NAMALWA (cell line): ENCODE measurements around the gene TSC22D1.
"Not testable (repeated sequence)": the region's sequence is repeated elsewhere in the genome, so short reads cannot be mapped to it uniquely, and the experiment has no call there.

Source experiments
- DNase-seq: peaks from one replicate; pipeline ENCODE4 v3.0.0-alpha.2; 2015; ENCODE audit warnings: low spot score

Gene TSC22D1

DNA sequence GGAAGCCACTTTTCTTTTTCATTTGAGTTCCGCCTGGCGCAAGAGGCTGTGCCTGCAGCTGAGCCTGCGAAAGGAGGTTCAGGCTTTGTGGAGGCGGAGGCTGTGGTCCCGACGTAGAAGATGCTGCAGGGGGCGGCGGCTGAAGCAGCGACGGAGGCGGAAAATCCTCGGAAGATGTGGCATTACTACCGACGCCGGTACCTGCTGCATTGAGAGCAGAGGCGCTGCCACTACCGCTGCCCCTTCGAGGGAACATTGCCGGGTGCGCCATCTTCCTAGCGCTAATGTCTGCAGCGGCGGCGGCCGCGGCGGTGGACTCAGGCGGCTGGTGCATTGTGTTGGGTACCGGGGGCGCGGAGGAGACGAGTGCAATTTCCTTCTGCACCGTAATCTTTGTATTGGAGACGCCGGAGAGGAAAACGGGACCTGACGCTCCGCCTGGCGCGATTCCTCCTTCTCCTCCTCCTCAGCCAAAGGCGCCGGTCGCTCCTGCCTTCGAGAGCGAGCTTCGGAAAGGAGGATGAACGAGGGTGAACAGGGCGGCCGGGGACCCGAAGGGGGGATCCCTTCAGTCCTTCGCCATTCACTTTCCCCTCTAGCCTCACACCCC, at the start of gene TSC22D1:
TSC22D1 (minus strand) TSS at position 590 of the 610 bp plus-strand sequence; CDS start at position 334, 256 bp downstream.
- peak; percentile 59 for DNase-seq

DNA sequence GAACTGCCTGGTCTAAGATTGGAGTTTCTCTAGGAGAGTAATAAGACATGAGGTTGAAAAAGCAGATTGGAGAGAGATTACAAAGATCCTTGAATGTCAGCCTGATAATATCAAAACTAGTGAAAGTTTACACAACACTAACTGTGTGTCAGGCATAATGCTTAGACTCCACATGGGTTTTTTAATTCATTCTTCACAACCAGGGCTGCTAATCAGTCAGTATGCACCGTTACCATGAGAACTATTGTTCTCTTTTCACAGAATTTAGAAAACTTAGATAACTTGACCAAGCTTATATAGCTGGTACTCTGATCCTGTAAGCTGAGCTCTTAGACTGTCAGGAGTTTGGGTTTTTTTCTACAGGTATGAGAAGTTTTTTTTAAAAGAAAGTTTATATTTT, 46.6 kb upstream of the TSC22D1 start:
- DNase-seq: no peak

DNA sequence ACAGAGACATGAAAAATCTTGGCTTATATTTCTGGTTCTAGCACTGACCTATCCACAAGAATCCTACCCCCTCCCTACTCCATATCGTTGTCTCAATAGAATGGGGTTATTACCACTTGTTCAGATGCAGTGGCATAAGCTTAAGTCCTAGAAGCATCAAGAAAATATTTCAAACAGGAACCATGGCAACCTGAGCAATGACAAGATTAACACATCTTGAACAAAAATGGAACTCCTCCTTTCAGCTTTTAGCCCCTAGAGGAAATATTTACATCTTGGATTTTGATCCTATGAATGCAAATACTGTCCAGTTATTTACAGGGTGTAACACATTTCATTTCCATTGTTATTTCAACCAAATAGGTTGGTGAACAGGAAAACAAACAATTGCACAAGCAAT, 46.1 kb upstream of the TSC22D1 start:
- DNase-seq: peak; percentile 4

DNA sequence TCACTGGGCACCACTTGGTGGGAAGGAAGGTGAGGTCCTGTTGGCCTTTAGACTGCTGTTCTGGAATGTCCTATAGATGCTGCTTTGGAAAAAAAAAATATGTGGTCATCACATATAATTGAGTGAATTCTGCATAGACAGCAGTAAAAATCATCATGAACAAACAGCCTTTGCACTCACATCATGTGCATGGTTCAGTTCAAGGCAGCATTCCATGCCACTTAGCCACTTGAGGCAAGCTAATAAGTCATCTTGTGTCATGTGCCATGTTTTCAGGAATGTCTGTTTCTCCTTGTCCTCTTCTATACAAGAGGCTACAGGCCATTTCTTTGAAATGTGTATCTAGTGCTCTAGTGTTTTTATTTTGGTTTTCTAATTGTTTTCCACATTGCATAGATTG, 43.9 kb upstream of the TSC22D1 start:
- DNase-seq: no peak

DNA sequence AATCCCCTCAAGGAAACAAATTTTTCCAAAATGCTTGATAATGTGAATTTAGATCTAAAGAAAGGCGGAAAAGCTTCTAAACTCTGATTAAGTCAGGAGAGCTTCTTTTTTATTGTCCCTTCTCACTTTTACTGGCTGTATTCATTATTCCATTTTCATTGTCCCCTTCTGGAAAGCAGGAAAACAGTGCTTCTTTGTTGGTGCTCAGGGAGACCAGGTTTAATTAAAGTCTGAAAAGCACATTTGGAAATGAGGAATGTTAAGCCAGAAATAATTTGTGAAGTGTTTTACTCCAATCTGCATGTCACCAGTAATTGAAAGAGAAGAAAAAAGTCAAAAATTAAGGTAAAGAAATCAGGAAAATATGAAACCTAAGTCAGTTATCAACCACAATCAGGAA, 43.5 kb upstream of the TSC22D1 start:
- no peak for DNase-seq

DNA sequence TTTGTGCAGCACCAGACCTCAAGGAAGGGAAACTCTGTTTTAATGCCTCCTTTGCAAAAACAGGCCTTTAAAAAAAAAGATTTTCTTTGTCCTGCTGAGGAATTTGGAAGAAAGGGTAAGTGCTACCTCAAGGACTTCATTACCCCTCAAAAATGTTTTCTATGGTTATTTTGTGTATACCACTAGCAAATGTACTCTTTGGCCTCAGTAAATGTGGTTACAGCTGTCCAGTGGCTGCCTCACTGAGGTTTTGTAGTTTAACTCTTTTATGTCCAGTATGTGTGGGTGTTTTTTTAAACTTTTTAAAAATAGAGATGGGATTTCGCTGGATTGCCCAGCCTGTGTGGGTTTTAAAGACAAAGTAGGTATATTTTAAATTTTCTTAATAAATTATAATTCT, 42.2 kb upstream of the TSC22D1 start:
- DNase-seq: no peak

DNA sequence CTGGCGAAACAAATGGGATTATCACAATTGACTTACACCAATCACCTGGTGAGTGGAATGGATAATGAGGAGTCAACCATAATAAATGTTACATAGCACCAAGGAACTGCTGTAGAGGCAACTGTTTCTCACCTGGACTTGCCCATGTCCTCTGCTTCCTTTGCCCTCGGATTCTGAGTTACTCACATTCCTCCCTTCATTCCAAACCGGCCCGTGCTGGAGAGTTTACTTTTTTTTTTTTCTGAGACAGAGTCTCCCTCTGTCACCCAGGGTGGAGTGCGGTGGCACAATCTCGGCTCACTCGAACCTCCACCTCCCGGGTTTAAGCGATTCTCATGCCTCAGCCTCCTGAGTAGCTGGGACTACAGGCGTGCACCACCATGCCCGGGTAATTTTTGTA, 41.5 kb upstream of the TSC22D1 start:
- no peak for DNase-seq

DNA sequence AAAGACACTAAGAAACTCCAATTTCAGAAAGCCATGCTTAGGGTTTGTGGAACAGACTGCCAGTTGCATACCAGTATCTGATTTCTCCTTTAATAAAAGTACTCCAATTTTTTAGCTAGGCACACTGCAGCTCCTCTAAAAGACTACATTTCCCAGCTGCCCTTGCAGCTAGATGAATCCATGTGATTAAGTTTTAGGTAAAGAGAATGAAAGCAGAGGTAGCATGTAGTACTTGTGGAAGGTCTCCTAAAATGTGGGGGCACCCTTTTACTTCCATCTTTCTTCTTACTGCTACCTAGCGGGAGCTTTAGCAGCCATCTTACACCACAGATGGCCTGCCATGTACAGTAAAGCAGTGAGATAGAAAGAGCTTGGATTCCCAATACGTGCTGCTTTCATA, 33.0 kb upstream of the TSC22D1 start:
- DNase-seq: peak; percentile 30

DNA sequence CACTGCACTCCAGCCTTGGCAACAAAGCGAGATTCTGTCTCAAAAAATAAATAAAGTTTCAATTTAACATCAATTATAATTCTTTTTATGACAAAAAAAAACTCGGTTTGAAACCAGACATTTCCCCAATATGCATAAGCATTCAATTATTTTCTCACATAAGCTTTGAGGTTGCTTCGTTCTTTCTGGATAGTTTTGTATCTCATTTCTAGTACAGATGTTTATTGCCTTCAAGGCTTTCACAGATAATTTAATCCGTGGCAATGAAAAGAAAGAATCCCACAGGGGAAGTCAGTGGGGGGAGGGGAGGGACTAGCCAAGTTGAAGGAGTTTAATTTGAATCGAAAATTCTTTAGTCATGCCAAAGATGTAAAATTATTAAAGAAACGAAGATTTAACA, 29.6 kb upstream of the TSC22D1 start:
- no peak for DNase-seq

DNA sequence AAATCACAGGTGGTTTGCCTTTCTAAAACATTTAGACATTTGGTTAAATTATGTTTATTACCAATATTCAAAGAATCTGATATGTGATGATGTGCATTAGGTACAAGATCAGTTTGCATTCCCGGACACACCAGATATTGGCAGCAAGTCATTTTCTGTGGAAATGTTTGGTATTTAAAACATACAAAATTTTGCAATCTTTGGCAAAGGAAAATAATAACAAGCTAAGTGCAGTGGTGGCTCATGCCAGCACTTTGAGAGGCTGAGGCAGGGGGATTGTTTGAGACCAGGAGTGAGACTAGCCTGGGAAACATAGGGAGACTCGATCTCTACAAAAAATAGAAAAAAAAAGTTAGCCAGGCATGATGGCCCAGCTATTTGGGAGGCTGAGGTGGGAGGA, 29.1 kb upstream of the TSC22D1 start:
- DNase-seq: no peak

DNA sequence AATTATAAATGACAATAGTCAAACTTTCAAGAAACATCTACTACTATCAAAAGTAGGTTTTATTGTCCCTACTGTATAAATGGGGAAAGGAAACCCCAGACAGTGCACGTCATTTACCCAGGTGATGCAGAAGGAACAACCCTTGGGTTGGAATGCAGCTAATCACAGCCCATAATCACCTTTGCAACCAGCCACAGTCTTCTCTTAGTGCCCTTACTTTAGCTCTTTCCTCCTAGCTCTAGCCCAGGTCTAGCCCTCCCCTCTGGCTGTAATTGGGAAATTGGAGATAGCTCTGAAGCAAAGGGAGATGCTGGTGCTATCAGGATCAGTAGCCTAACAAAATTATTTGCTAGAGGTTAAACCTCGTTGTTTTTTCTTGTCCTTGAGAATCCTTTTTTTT, 25.5 kb upstream of the TSC22D1 start:
- DNase-seq: no peak

DNA sequence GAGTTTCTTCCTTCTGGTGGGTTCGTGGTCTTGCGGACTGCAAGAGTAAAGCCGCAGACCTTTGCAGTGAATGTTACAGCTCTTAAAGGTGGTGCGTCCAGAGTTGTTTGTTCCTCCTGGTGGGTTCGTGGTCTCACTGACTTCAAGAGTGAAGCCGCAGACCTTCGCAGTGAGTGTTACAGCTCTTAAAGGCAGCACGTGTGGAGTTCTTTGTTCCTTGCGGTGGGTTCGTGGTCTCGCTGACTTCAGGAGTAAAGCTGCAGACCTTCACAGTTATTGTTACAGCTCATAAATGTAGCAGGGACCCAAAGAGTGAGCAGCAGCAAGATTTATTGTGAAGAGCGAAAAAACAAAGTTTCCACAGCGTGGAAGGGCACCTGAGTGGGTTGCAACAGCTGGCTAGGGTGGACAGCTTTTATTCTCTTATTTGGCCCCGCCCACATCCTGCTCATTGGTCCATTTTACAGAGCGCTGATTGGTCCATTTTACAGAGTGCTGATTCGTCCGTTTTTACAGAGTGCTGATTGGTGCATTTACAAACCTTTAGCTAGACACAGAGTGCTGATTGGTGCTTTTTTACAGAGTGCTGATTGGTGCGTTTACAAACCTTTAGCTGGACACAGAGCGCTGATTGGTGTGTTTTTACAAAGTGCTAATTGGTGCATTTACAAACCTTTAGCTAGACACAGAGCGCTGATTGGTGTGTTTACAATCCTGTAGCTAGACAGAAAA, 17.9 kb upstream of the TSC22D1 start:
- not testable (repeated sequence) for DNase-seq

DNA sequence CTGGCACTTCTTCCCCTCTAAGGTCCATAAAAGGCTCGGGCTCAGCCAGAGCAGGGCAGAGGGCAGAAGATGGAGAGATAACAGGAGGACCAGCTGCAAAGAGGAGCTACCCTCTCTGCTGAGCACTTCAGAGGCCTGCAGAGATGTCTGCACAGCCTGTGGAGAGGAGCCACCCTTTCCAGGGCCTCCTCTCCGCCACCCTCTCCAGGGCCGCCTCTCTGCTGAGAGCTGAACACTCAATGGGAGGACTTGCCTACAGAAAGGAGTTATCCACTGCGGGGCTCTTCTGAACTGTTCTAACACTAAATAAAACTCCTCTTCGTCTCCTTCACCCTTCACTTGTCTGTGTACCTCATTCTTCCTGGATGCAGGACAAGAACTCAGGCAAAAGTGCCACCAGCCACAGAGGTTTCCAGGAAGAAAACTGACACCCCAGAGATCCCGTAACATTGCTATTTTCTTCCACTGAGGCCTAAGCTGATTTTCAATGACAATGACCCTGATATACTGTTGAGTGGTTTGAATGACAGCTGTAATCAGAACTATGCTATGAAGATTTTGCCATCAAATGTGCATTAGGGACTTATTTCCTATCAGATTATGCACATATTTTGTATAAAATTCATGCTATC, 16.2 kb upstream of the TSC22D1 start:
- no peak for DNase-seq

DNA sequence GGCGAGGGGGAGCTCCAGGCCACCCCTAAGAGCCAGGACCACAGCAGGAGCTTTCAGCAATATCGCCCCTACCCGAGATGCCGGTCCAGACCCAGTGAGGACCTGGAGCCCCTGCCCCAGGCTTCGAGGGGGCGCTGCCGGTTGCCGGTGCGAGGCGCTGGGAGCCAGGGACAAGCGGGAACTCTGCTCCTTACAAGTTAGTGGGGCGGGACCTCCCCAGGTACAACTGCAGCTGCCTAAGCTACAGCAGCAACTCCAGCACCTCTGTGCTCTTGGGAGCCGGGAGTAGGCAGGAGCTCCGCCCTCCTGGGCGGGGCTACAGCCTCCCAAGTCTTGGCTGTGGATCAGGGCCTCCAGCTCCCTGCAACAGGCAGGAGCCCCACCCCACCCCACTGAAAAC, 15.2 kb upstream of the TSC22D1 start:
- no peak for DNase-seq

DNA sequence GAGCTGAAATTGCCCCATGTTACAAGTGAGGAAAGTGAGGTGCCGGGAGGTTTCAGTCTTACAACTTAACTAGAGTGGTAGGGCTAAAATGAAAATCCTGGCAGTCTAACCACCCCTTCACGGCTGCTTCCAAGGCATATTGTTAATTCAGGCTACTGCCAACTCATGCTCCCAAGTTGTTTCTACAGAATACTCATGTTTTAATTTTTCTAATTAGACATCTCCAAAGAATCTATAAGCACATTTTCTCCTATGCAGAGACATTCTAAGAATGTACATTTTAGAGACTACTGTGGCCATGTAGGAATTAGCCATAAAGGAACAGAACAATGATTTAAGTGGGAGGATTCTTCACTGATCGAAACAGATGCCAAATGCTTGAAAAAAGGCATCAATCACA, 7.0 kb upstream of the TSC22D1 start:
- DNase-seq: no peak

DNA sequence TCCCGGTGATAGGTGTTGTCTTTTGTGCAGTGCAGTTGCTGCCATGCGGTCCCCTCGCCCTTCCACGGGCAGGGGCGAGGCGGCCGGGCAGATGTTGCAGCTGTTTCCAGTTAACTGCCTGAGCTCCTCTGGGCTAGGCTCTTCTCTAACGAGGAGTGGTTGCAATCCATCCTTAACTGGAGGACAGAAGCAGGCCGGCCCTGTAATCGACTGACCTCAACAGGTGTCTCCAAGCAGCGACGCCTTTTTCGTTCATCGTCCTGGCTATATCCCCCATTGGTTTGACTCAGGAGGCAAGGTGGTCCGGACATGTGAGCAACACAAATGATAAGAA, 1.9 kb upstream of the TSC22D1 start:
- DNase-seq: no peak

DNA sequence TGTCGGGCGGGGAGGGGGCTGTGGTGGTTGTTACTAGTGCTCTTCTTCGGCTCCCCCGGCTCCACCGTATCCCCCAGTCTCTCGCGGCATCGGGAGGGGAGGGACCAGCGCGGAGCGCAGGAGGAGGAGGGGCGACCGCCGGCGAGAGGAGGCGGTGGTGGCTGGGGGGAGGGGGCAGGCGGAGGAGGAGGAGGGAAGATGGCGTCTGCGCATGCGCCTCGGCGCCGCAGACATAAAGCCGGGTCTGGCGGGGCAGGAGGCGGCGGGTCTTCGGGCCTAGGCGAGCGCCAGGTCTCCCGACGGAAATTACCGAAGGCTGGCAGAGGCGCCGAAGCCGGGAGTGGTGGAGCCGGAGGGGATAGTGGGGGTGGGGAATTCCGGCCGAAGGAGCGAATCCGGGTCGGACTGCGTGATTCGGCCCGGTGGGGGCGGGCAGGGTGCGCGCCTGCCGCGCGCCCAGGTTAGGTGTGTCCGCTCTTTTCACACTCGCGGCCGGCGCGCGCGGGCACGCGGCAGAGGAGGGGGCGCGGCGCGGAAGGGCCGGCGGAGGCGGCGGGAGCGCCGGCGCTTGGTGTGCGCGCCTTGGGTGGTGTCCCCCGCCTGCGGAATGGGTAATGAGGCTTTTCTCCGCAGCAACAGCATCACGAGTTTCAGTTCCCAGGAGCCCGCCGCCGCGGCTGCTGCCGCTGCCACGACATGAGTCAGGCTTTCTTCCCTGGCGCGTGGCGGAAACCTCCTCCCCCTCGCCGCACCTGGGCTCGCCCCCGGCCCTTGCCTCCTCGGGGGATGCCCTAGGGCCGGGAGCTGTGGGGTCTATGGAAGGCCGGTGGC, 1.3 kb upstream of the TSC22D1 start:
- DNase-seq: peak; percentile 95

DNA sequence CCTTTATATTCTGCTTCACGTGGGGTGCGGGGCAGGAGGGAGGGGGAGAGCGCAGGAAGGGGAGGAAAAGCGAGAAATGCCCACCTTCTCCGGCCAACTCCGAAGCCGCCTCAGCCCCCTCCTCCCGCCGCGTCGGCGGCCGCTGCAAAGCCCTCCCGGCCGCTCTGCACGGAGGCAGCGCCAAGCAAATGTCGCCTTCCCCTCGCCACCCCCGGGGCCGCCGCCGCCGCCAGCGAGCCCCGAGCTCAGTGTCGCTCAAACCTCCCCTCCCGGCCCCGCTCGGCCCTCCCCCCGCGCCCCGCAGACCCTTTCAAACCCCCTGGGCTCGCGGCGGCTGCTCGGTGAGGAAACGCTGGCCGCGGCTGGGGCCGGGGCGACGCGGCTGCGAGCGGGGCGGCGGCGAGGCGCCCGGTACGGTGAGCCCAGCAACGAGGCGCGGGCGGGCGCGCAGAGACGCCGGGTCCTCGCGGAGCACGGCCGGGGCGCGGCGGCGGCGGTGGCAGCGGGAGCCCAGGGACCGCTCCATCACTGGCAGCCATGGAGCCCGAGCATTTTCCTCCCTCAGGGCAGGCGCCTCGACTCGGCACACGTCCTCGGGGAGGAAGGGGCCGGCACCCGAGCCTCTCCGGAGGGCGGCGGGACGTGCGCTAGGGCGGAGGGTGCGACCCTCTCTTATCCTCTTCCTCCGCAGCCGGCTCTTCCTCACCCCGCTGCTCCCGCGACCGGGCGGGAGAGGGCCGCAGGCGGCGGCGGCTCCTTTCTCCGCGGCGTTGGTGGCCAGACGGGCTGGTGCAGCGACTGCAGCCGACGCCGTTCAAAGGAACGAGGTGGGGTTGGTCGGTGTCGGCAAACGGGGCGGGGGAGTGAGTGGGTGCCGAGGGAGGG, 463 bp upstream of the TSC22D1 start:
- no peak for DNase-seq

DNA sequence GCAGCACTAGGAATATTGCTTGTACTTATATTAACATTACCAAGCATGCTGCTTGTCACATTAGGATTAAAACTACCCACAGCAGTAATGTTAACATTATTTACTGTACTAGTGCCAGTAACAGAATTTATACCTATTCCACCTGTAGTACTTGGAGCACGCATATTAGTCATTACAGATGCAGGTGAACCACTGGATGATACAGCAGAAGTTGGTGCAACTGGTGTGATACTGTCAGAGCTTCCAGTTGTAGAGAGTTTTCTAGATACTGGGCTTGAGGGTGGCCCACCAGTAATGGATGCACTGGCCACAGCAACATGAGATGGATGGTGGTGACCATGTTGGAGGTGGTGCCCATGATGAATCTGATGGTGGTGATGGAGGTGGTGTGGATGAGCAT, 1.1 kb downstream of the TSC22D1 start:
- no peak for DNase-seq

DNA sequence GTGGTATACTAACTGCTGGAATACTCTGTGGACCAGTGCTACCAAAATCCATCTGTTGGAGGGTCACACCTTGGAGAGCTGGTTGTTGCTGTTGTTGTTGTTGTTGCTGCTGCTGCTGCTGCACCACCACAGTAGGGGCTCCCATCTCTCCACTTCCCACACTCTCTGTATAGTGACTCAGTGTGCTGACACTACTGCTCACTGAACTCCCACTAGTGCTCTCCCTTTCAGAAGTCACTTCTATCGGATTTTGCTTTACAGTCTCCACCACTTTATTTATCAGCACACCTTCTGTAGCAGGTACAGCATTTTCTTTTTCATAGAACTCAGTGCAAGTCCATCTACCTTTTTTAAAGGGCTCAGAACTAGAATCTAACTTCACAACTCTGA, 1.7 kb downstream of the TSC22D1 start:
- no peak for DNase-seq

DNA sequence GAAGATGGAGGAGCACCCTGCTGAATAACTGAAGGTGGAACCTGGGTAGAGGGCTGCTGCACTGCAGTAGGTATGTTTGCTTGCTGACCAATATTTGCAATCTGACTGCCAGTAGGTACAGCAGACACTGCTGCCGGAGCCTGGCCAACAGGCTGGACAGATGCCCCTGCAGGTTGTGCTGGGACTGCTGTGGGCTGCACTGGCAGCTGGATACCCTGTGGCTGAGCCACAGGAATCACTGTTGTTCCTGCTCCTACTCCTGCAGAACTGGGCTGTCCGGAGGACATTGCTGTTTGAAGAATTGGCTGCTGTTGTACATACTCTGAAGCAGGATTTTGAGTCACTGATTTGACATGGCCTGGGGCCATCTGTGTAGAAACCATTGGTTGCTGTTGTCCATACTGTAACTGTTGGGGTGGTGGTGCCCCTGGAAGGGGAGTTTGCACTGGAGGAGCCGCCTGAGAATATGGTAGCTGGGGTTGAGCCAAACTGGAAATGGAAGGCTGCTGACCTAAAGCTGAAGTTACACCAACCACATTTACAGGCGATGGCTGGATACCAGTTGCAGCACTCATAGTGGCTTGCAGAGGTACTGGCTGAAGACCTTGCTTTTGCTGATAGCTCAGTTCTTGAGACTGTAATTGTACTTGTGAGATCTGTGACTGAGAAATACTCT, 2.2 kb downstream of the TSC22D1 start:
- peak; percentile 63 for DNase-seq
